HCT116 (cell line): Measurements from ENCODE around the gene LRRIQ1. TPM values are rescaled to one million over a fixed set of nuclear protein-coding genes. Genes with fewer than 3 reads are reported as not detected.

Experiments
- ATAC-seq: fragments of 200-7000 bp; cut with Tn5 transposase; 2 replicates; pipeline ENCODE4 v1.9.1; 2020; ENCODE audit warnings: mild to moderate bottlenecking, moderate library complexity
- BruUV-seq: library from RNA; stranded (reverse); fragments of 400-500 nt; replicated peaks from 2 replicates; lab custom pipeline; 2021; lab: Mats Ljungman, UMichigan
- CTCF ChIA-PET: fragments of 300-600 bp; sonication (Branson Sonifier 250); formaldehyde crosslinking; loops from one replicate; lab custom pipeline; 2021; ENCODE audit warnings: antibody characterized with exemption; lab: Charles Lee
- POLR2A ChIA-PET: fragments of 300-600, 350-600 bp; sonication (Branson Sonifier 250); formaldehyde crosslinking; loops from one replicate; lab custom pipeline; 2021; ENCODE audit warnings: antibody characterized with exemption; lab: Charles Lee
- RAD21 ChIA-PET, 2 experiments: fragments of 300-600 bp; sonication (Branson Sonifier 250); formaldehyde crosslinking; loops; one replicate each; lab custom pipeline; 2023; ENCODE audit warnings: low total read pairs in 2 of 2; ENCODE audit not compliant: uncharacterized antibody in 2 of 2, unreplicated experiment in 2 of 2, low non-redundant PET in 1 of 2; lab: Charles Lee
- DNase-seq: peaks from one replicate; pipeline ENCODE4 v3.0.0-alpha.2; 2010; ENCODE audit warnings: low read depth, low spot score
- H2AFZ ChIP-seq: fragments of 200-600 bp; shearing (Covaris generic), sonication (generic); 2 replicates; pipeline ENCODE4 v1.6.1; 2017; ENCODE audit warnings: low read depth, mixed run types, mixed read lengths, antibody characterized with exemption, low read length; ENCODE audit not compliant: poor library complexity, severe bottlenecking
- H3K27ac ChIP-seq: 2 replicates; pipeline ENCODE4 v1.5.1; 2012; ENCODE audit warnings: low read depth, low read length
- H3K27me3 ChIP-seq: fragments of 200-600 bp; sonication (generic); 2 replicates; pipeline ENCODE4 v1.6.1; 2016; ENCODE audit warnings: mixed run types, low read length, mixed read lengths; ENCODE audit not compliant: insufficient read depth
- H3K36me3 ChIP-seq, 2 experiments: fragments of 200-500 bp in 1 of 2; fragments of 200-600 bp in 1 of 2; sonication (Bioruptor generic) in 1 of 2; sonication (generic) in 1 of 2; 2 replicates each; pipeline versions ENCODE4 v1.5.1 to v1.6.1; 2014 to 2016; ENCODE audit warnings: low read length in 2 of 2, inconsistent platforms in 1 of 2, mixed read lengths in 1 of 2, mixed run types in 1 of 2; ENCODE audit not compliant: insufficient read depth in 2 of 2, control insufficient read depth in 1 of 2
- H3K4me1 ChIP-seq, 2 experiments: fragments of 200-600 bp in 1 of 2; sonication (generic) in 1 of 2; 2 replicates each; pipeline versions ENCODE4 v1.5.1 to v1.6.1; 2012 to 2017; ENCODE audit warnings: low read length in 2 of 2, inconsistent platforms in 1 of 2, mild to moderate bottlenecking in 1 of 2, mixed read lengths in 1 of 2, mixed run types in 1 of 2, moderate library complexity in 1 of 2; ENCODE audit not compliant: insufficient read depth in 2 of 2, control insufficient read depth in 1 of 2
- H3K4me2 ChIP-seq: fragments of 200-600 bp; sonication (generic); 2 replicates; pipeline ENCODE4 v1.6.1; 2017; ENCODE audit warnings: mixed run types, low read length, mixed read lengths
- H3K4me3 ChIP-seq, 2 experiments: fragments of 200-600 bp in 1 of 2; sonication (generic) in 1 of 2; replicated peaks in 1 of 2; 2 replicates each; pipeline ENCODE4 v1.5.1; 2011 to 2016; ENCODE audit warnings: low read length in 2 of 2, control low read depth in 1 of 2, low read depth in 1 of 2, mild to moderate bottlenecking in 1 of 2, mixed read lengths in 1 of 2, mixed run types in 1 of 2
- H3K79me2 ChIP-seq: fragments of 200-600 bp; sonication (generic); 2 replicates; pipeline ENCODE4 v1.6.1; 2017; ENCODE audit warnings: mild to moderate bottlenecking, mixed run types, low read length, moderate library complexity, mixed read lengths; ENCODE audit not compliant: insufficient read depth
- H3K9ac ChIP-seq: fragments of 200-600 bp; sonication (generic); 2 replicates; pipeline ENCODE4 v1.6.1; 2016; ENCODE audit warnings: low read length, mixed read lengths
- H3K9me2 ChIP-seq: fragments of 200-600 bp; sonication (generic), shearing (Covaris generic); 2 replicates; pipeline ENCODE4 v1.6.1; 2017; ENCODE audit warnings: mixed run types, mild to moderate bottlenecking, moderate library complexity; ENCODE audit not compliant: insufficient read depth
- H3K9me3 ChIP-seq, 2 experiments: fragments of 200-500 bp in 1 of 2; fragments of 200-600 bp in 1 of 2; sonication (Bioruptor generic) in 1 of 2; sonication (generic) in 1 of 2; 2 replicates each; pipeline ENCODE4 v1.6.1; 2014 to 2017; ENCODE audit warnings: low read length in 2 of 2, mixed read lengths in 2 of 2, inconsistent platforms in 1 of 2, low read depth in 1 of 2, mild to moderate bottlenecking in 1 of 2, mixed run types in 1 of 2, moderate library complexity in 1 of 2; ENCODE audit not compliant: control insufficient read depth in 1 of 2, insufficient read depth in 1 of 2
- H4K20me1 ChIP-seq: fragments of 200-600 bp; sonication (generic), shearing (Covaris generic); 2 replicates; pipeline ENCODE4 v1.6.1; 2017; ENCODE audit warnings: mixed run types, mild to moderate bottlenecking, moderate library complexity; ENCODE audit not compliant: insufficient read depth
- CTCF ChIP-seq, 3 experiments: fragments of 200-600 bp in 1 of 3; sonication (generic) in 1 of 3; IDR thresholded peaks in 2 of 3; conservative IDR thresholded peaks in 1 of 3; 2 replicates each; pipeline ENCODE4 v1.5.1; 2012 to 2017; ENCODE audit warnings: low read depth in 2 of 3, low read length in 2 of 3, antibody characterized with exemption in 1 of 3, borderline replicate concordance in 1 of 3, control low read depth in 1 of 3, mild to moderate bottlenecking in 1 of 3, mixed read lengths in 1 of 3, mixed run types in 1 of 3, moderate library complexity in 1 of 3; ENCODE audit not compliant: insufficient read depth in 1 of 3
- EGR1 ChIP-seq: IDR thresholded peaks from 2 replicates; pipeline ENCODE4 v1.6.1; 2012; ENCODE audit warnings: low read depth
- EZH2phosphoT487 ChIP-seq: fragments of 200-600 bp; IDR thresholded peaks from 2 replicates; pipeline ENCODE4 v1.6.1; 2018; ENCODE audit warnings: antibody characterized with exemption, borderline replicate concordance
- FOSL1 ChIP-seq: IDR thresholded peaks from 2 replicates; pipeline ENCODE4 v1.6.1; 2012; ENCODE audit warnings: low read depth
- SRF ChIP-seq: IDR thresholded peaks from 2 replicates; pipeline ENCODE4 v1.6.1; 2012; ENCODE audit warnings: low read depth
- TCF7L2 ChIP-seq: IDR thresholded peaks from 2 replicates; pipeline ENCODE4 v1.7.0; 2011; ENCODE audit warnings: borderline replicate concordance, inconsistent platforms; ENCODE audit not compliant: insufficient read depth, insufficient read length; ENCODE audit errors: extremely low read depth
- ZFX ChIP-seq: fragments of 450-650 bp; IDR thresholded peaks from 2 replicates; pipeline ENCODE4 v1.6.1; 2017
- intact Hi-C: fragments of 100-400 bp; cut with micrococcal nuclease; formaldehyde crosslinking; loops from 2 replicates; pipeline ENCODE4 v1.10.0; 2022
- total RNA-seq: library from RNA; stranded (reverse); gene quantifications from one replicate; pipeline ENCODE4 v1.2.1, GENCODE V29; 2021; ENCODE audit not compliant: unreplicated experiment

LRRIQ1 gene
- total RNA-seq, 1 experiment from 2014 or later, result 0.89 TPM

- H3K4me2 ChIP-seq, result no peak overlapping the region
- no peaks in the 10 kb centered on the region for H3K9me2 ChIP-seq
- BruUV-seq, result no TSS peak
- no peaks in the 10 kb centered on the region for H3K27me3 ChIP-seq
- no peaks in the 10 kb centered on the region for H3K4me1 ChIP-seq
- TF ChIP-seq SRF (no peak), EGR1 (no peak), CTCF (IDR thresholded peaks at IDR 0.05 in 2 of 3, conservative IDR thresholded peaks at IDR 0.05 in 1 of 3; ENCODE audit: borderline replicate concordance in 1 of 3, insufficient read depth in 1 of 3, low read depth in 2 of 3, low read length in 2 of 3) (no peak), TCF7L2 (no peak)
- no peaks in the 10 kb centered on the region for H3K79me2 ChIP-seq
- DNase-seq (no peak), ATAC-seq (no peak)
- H3K4me3 ChIP-seq, result no peak overlapping the region
- ChIA-PET RAD21 (no interaction called here), CTCF (no interaction called here), POLR2A (no interaction called here)
- H4K20me1 ChIP-seq, result no peaks in the 10 kb centered on the region
- H2AFZ ChIP-seq, result no peak overlapping the region
- no peak overlapping the region for H3K9ac ChIP-seq
- no peaks in the 10 kb centered on the region for H3K36me3 ChIP-seq
- intact Hi-C loops, result no loop called here
- H3K27ac ChIP-seq, result no peak overlapping the region
- no peaks in the 10 kb centered on the region for H3K9me3 ChIP-seq
Observed at GRCh38 chr12:84986586-84986985, 49.6 kb upstream of the LRRIQ1 start.

- Histone ChIP-seq H2AFZ (no peak overlapping the region), H3K79me2 (no peaks in the 10 kb centered on the region), H3K9ac (no peak overlapping the region), H3K27me3 (no peaks in the 10 kb centered on the region), H3K4me3 (no peak overlapping the region), H4K20me1 (no peaks in the 10 kb centered on the region), H3K9me2 (no peaks in the 10 kb centered on the region), H3K4me1 (no peaks in the 10 kb centered on the region), H3K27ac (no peak overlapping the region), H3K36me3 (no peaks in the 10 kb centered on the region), H3K4me2 (no peak overlapping the region), H3K9me3 (no peaks in the 10 kb centered on the region)
- CTCF ChIA-PET, result no interaction called here
- no TSS peak for BruUV-seq
- intact Hi-C loops, result no loop called here
- RAD21 ChIA-PET, result no interaction called here
- DNase-seq, result no peak
- POLR2A ChIA-PET, result no interaction called here
- ATAC-seq, result no peak
- TF ChIP-seq FOSL1 (no peak), EZH2phosphoT487 (no peak), ZFX (no peak)
Observed at GRCh38 chr12:84994426-84994825, 41.7 kb upstream of the LRRIQ1 start.
